Skeletal muscle tissue (tissue), 4 donors: ENCODE data around the gene F10. TPM values are rescaled to one million over a fixed set of nuclear protein-coding genes. Genes with fewer than 3 reads are reported as not detected.

Experiments used
- H3K27ac ChIP-seq: one replicate; pipeline ENCODE4 v1.7.0; 2013; ENCODE audit warnings: mild to moderate bottlenecking, low read depth, low read length, inconsistent platforms
- H3K27me3 ChIP-seq, 3 donors: one replicate each; pipeline ENCODE4 v1.7.0; 2013; ENCODE audit warnings: low read length in 3 of 3; ENCODE audit not compliant: control insufficient read depth in 3 of 3, insufficient read depth in 3 of 3
- H3K36me3 ChIP-seq, 3 donors: one replicate each; pipeline ENCODE4 v1.7.0; 2013; ENCODE audit warnings: low read length in 3 of 3; ENCODE audit not compliant: control insufficient read depth in 3 of 3, insufficient read depth in 3 of 3
- H3K4me1 ChIP-seq, 3 donors: one replicate each; pipeline ENCODE4 v1.7.0; 2013; ENCODE audit warnings: low read length in 3 of 3, mild to moderate bottlenecking in 3 of 3; ENCODE audit not compliant: control insufficient read depth in 3 of 3, insufficient read depth in 3 of 3
- H3K4me3 ChIP-seq, 3 donors: one replicate each; pipeline ENCODE4 v1.7.0; 2013; ENCODE audit warnings: low read length in 3 of 3
- H3K9ac ChIP-seq, 3 donors: one replicate each; pipeline ENCODE4 v1.7.0; 2013; ENCODE audit warnings: low read length in 3 of 3, mild to moderate bottlenecking in 3 of 3, moderate library complexity in 2 of 3, low read depth in 1 of 3
- H3K9me3 ChIP-seq, 3 donors: one replicate each; pipeline ENCODE4 v1.7.0; 2013; ENCODE audit warnings: low read length in 3 of 3; ENCODE audit not compliant: control insufficient read depth in 3 of 3
- total RNA-seq: library from RNA; depleted of rRNA; stranded (reverse); fragments of >200 nt; gene quantifications from one replicate; pipeline ENCODE4 v1.2.3, GENCODE V29; 2014
- donor health status: Osteomylitis.

Gene F10
- total RNA-seq, 1 donor from 2014 or later: 33.9 TPM

- Histone ChIP-seq H3K27me3 (peaks cover 29 to 65% (median 41%) of the 10 kb centered on the region in 3 donors), H3K27ac (no peak overlapping the region), H3K9ac (no peak overlapping the region), H3K9me3 (no peaks in the 10 kb centered on the region), H3K4me1 (peaks cover 0 to 1% (median under 1%) of the 10 kb centered on the region in 3 donors), H3K36me3 (no peaks in the 10 kb centered on the region), H3K4me3 (no peak overlapping the region)
These were observed 7.0 kb upstream of the F10 start for GRCh38 chr13:113115363-113116205.

DNA sequence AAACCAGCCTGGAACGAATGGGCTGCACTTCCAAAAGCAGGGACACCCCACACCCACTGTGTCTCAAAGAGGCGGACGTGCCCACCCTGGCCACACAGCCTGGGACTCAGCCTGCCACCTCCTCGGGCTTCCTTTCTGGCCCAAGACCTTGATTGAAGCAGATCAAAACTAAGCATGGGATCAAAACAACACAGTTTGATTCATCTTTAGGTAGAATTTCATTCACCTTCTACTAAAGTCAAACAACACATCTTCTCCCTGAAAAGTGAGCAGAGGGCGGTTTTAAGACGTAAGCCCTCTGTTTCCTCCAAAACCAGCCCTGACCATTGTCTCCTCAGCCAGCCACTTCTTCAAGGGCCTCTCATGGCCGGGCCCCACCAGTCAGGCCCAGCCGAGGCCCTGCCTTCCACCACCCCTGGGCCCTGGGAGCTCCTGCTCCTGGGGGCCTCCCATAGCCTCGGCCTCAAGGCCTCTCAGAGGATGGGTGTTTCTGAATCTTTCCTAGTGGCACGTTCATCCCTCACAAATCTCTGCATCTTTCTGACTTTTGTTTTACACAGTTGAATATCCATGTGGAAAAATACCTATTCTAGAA lies 6.3 kb upstream of the F10 start:
- Histone ChIP-seq H3K9me3 (no peaks in the 10 kb centered on the region), H3K27ac (no peak overlapping the region), H3K9ac (no peak overlapping the region), H3K4me1 (no peaks in the 10 kb centered on the region), H3K36me3 (no peaks in the 10 kb centered on the region), H3K4me3 (no peak overlapping the region), H3K27me3 (peaks cover 23 to 58% (median 35%) of the 10 kb centered on the region in 3 donors)

DNA sequence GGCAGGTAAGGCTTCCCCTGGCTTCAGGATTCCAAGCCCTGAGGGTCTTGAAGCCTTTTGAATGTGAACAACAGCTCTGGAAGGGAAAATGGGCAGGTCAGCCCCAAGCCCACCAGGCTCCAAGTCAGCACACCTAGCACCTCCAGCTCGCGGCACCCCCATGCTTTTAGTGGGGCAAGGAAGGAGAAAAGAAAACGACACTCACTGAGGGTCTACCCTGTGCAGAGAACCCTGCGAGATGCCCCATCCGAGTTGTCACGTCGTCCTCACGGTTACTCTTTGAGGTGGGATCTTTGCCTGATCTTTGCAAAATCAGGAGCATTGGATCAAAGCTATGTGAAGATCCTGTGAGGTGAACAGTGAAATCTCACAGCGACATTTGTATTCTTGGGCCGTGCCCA lies 5.7 kb upstream of the F10 start:
- Histone ChIP-seq H3K4me1 (no peaks in the 10 kb centered on the region), H3K27me3 (peaks cover 21 to 59% (median 32%) of the 10 kb centered on the region in 3 donors), H3K4me3 (no peak overlapping the region), H3K9me3 (no peaks in the 10 kb centered on the region), H3K36me3 (no peaks in the 10 kb centered on the region), H3K9ac (no peak overlapping the region), H3K27ac (no peak overlapping the region)

GRCh38 chr13:113117335-113117872 lies 5.2 kb upstream of the F10 start:
- Histone ChIP-seq H3K9me3 (no peaks in the 10 kb centered on the region), H3K27me3 (peaks cover 19 to 60% (median 28%) of the 10 kb centered on the region in 3 donors)

DNA sequence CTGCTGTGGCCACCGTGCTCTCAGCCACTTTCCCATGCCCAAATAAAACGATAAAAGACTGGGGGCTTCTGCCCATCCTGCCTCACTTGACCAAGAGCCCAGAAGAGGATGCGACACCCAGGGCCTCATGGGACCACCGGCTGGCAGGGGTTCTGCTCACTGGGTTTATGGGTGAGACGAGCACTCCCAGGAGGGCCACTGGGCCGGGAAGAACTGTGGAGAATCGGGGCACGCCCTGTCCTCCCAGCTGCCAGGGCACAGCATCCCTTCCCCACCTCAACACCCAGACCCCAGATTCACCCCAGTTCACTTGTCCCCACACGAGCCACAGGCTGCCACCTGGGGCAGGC lies 4.7 kb upstream of the F10 start:
- peaks cover 19 to 64% (median 24%) of the 10 kb centered on the region in 3 donors for H3K27me3 ChIP-seq
- H3K27ac ChIP-seq: no peak overlapping the region
- H3K9ac ChIP-seq: no peak overlapping the region
- H3K9me3 ChIP-seq: no peaks in the 10 kb centered on the region
- H3K36me3 ChIP-seq: no peaks in the 10 kb centered on the region
- peaks cover 0 to 2% (median 0%) of the 10 kb centered on the region in 3 donors for H3K4me1 ChIP-seq
- H3K4me3 ChIP-seq: no peak overlapping the region

More at GRCh38 chr13:113117335-113117872, 5.2 kb upstream of the F10 start:
- Histone ChIP-seq H3K27ac (no peak overlapping the region), H3K9ac (no peak overlapping the region), H3K4me3 (no peak overlapping the region), H3K4me1 (no peaks in the 10 kb centered on the region), H3K36me3 (no peaks in the 10 kb centered on the region)

DNA sequence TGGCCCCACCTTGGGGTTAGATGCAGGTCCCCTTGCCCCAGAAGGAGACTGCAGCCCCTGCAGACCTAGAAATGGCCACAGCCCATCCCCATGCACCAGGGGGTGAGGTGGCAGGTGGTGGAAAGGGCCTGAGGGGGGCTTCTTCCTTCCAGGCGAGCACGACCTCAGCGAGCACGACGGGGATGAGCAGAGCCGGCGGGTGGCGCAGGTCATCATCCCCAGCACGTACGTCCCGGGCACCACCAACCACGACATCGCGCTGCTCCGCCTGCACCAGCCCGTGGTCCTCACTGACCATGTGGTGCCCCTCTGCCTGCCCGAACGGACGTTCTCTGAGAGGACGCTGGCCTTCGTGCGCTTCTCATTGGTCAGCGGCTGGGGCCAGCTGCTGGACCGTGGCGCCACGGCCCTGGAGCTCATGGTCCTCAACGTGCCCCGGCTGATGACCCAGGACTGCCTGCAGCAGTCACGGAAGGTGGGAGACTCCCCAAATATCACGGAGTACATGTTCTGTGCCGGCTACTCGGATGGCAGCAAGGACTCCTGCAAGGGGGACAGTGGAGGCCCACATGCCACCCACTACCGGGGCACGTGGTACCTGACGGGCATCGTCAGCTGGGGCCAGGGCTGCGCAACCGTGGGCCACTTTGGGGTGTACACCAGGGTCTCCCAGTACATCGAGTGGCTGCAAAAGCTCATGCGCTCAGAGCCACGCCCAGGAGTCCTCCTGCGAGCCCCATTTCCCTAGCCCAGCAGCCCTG lies 4.2 kb upstream of the F10 start:
- H3K36me3 ChIP-seq: no peaks in the 10 kb centered on the region
- H3K9me3 ChIP-seq: no peaks in the 10 kb centered on the region
- H3K4me3 ChIP-seq: no peak overlapping the region
- H3K27ac ChIP-seq: no peak overlapping the region
- peaks cover 18 to 62% (median 22%) of the 10 kb centered on the region in 3 donors for H3K27me3 ChIP-seq
- H3K9ac ChIP-seq: no peak overlapping the region
- peaks cover 0 to 7% (median 3%) of the 10 kb centered on the region in 3 donors for H3K4me1 ChIP-seq

DNA sequence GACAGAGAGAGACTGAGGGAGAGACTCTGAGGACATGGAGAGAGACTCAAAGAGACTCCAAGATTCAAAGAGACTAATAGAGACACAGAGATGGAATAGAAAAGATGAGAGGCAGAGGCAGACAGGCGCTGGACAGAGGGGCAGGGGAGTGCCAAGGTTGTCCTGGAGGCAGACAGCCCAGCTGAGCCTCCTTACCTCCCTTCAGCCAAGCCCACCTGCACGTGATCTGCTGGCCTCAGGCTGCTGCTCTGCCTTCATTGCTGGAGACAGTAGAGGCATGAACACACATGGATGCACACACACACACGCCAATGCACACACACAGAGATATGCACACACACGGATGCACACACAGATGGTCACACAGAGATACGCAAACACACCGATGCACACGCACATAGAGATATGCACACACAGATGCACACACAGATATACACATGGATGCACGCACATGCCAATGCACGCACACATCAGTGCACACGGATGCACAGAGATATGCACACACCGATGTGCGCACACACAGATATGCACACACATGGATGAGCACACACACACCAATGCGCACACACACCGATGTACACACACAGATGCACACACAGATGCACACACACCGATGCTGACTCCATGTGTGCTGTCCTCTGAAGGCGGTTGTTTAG lies 3.3 kb upstream of the F10 start:
- H3K27ac ChIP-seq: no peak overlapping the region
- no peak overlapping the region for H3K4me3 ChIP-seq
- peaks cover 10 to 59% (median 22%) of the 10 kb centered on the region in 3 donors for H3K27me3 ChIP-seq
- no peak overlapping the region for H3K9ac ChIP-seq
- H3K9me3 ChIP-seq: no peaks in the 10 kb centered on the region
- H3K4me1 ChIP-seq: peaks cover 0 to 9% (median 3%) of the 10 kb centered on the region in 3 donors
- no peaks in the 10 kb centered on the region for H3K36me3 ChIP-seq

DNA sequence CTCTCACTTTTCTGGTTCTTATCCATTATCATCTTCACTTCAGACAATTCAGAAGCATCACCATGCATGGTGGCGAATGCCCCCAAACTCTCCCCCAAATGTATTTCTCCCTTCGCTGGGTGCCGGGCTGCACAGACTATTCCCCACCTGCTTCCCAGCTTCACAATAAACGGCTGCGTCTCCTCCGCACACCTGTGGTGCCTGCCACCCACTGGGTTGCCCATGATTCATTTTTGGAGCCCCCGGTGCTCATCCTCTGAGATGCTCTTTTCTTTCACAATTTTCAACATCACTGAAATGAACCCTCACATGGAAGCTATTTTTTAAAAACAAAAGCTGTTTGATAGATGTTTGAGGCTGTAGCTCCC lies 2.8 kb upstream of the F10 start:
- Histone ChIP-seq H3K9ac (no peak overlapping the region), H3K4me1 (peaks cover 0 to 9% (median 3%) of the 10 kb centered on the region in 3 donors)

DNA sequence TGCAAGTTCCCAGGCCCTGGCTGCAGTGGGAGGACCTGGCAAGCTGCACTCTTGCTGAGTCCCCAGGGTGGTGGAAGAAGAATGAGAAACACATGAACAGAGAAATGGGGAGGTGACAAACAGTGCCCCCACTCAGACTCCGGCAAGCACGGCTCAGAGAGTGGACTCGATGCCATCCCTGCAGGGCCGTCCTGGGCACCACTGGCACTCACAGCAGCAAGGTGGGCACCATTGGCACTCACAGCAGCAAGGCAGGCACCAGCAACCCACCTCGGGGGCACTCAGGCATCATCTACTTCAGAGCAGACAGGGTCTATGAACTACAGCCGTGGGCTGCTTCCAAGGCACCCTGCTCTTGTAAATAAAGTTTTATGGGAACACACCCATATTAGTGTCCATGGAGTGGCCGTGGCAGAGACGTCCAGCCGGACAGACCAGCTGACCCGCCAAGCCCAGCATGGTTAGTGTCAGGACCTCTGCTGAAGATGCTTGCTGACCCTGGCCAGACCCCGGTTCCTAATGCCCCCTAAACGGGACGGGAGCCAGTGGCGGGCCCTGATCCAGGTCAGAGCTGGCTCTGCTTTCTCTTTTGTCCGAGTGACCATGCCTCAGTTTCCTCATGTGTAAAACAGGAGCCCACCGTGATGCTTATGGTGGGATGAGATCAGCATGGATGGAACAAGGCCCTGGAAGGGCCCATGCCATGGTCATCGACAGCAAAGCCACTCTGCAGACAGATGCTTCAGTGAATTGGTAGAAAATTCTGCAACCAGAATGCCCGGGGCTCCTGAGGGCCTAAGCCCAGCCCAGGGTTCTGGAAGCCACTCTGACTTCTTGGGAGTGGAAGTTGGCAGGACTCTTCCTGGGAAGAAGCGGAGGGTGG lies 2.1 kb upstream of the F10 start:
- Histone ChIP-seq H3K27ac (no peak overlapping the region), H3K27me3 (peaks cover 4 to 48% (median 20%) of the 10 kb centered on the region in 3 donors), H3K36me3 (no peaks in the 10 kb centered on the region), H3K9ac (no peak overlapping the region), H3K4me1 (peaks cover 0 to 9% (median 3%) of the 10 kb centered on the region in 3 donors), H3K4me3 (no peak overlapping the region), H3K9me3 (no peaks in the 10 kb centered on the region)

More for the DNA sequence above, 2.8 kb upstream of the F10 start:
- Histone ChIP-seq H3K36me3 (no peaks in the 10 kb centered on the region), H3K4me3 (no peak overlapping the region), H3K27me3 (peaks cover 5 to 54% (median 22%) of the 10 kb centered on the region in 3 donors), H3K9me3 (no peaks in the 10 kb centered on the region), H3K27ac (no peak overlapping the region)
